AG04449 (cell line): ENCODE results near the gene BCAP29.
"Not testable (repeated sequence)": the region's sequence is repeated elsewhere in the genome, so short reads cannot be mapped to it uniquely, and the experiment has no call there.

Experiments
- CTCF ChIA-PET: fragments of 350-600 bp; formaldehyde crosslinking; extraction: SDS; loops from one replicate; lab custom pipeline; 2021; ENCODE audit warnings: antibody characterized with exemption; lab: Yijun Ruan, JAX
- POLR2A ChIA-PET: fragments of 400-600, 350-600 bp; formaldehyde crosslinking; extraction: SDS; loops from one replicate; lab custom pipeline; 2020; ENCODE audit warnings: antibody characterized with exemption, inconsistent platforms; lab: Yijun Ruan, JAX
- DNase-seq: peaks from one replicate; pipeline ENCODE4 v3.0.0-alpha.2; 2010; ENCODE audit warnings: low read depth, low spot score
- H3K4me3 ChIP-seq: 2 replicates; pipeline ENCODE4 v1.5.1; 2011; ENCODE audit warnings: low read depth, mild to moderate bottlenecking, control low read depth, low read length
- CTCF ChIP-seq: IDR thresholded peaks from one replicate; pipeline ENCODE4 v1.5.1; 2011; ENCODE audit warnings: mild to moderate bottlenecking, moderate library complexity, low read length, control low read depth, inconsistent platforms; ENCODE audit not compliant: insufficient read depth; ENCODE audit errors: missing control alignments

BCAP29 gene, protein sequence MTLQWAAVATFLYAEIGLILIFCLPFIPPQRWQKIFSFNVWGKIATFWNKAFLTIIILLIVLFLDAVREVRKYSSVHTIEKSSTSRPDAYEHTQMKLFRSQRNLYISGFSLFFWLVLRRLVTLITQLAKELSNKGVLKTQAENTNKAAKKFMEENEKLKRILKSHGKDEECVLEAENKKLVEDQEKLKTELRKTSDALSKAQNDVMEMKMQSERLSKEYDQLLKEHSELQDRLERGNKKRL

GRCh38 chr7:107579885-107580715 lies at the start of gene BCAP29:
Gene BCAP29, plus strand, starts transcription at chr7:107580246. Its CDS starts 527 bp downstream, at chr7:107580773.
- CTCF ChIA-PET, result interaction anchor here (0.9 to 1.7 kb wide), 4 partner anchors 10 to 146 kb away, joined by 3 to 6 read pairs (median 4); no protein-coding TSS in a partner anchor
- TF ChIP-seq CTCF, result peak; percentile 17
- no peak for DNase-seq
- POLR2A ChIA-PET, result interaction anchor here (0.6 kb wide), 1 partner anchor 680 kb away, joined by 3 read pairs; no protein-coding TSS in a partner anchor
- H3K4me3 ChIP-seq, result peak within 1 kb of the TSS; percentile 74

DNA sequence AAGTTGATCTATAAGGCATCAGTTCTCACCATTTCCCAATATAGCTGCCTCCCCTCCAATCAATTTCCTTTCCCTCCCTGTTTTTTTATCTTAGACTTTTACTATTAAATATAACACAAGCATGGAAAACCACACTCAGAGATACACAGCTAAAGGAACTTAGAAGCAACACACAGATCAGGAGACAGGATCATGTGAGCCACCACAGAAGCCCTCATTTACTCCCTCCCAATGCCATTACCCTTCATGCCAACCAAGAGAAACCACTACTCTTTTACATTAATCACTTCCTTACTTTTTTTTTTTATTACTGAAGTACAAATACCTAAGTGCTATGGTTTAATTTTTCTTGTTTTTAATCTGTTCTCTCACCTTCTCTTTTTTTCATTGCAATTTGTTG lies 49.3 kb upstream of the BCAP29 start:
- no peak for TF ChIP-seq CTCF
- POLR2A ChIA-PET, result no interaction called here
- H3K4me3 ChIP-seq, result no peak overlapping the region
- CTCF ChIA-PET, result no interaction called here
- DNase-seq, result no peak

DNA sequence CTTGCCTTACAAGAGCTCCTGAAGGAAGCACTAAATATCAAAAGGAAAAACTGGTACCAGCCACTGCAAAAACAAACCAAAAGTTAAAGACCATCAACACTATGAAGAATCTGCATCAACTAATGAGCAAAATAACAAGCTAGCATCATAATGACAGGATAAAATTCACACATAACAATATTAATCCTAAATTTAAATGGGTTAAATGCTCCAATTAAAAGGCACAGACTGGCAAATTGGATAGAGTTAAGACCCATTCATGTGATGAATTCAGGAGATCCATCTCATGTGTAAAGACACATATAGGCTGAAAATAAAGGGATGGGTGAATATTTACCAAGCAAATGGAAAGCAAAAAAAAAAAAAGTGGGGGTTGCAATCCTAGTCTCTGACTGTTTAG lies 45.9 kb upstream of the BCAP29 start:
- no peak for DNase-seq
- ChIA-PET POLR2A (no interaction called here), CTCF (no interaction called here)
- no peak overlapping the region for H3K4me3 ChIP-seq
- TF ChIP-seq CTCF, result no peak

DNA sequence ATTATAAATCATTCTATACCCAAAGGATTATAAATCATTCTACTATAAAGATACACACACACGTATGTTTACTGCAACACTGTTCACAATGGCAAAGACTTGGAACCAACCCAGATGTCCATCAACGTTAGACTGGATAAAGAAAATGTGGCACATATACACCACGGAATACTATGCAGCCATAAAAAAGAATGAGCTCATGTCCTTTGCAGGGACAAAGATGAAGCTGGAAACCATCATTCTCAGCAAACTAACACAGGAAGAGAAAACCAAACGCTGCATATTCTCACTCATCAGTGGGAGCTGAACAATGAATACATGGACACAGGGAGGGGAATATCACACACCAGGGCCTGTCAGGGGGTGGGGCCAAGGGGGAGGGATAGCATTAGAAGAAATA lies 42.8 kb upstream of the BCAP29 start:
- H3K4me3 ChIP-seq, POLR2A ChIA-PET, DNase-seq: not testable (repeated sequence)
- CTCF ChIA-PET, result interaction anchor here (1.8 kb wide), 1 partner anchor 7 kb away, joined by 4 read pairs; no protein-coding TSS in a partner anchor

DNA sequence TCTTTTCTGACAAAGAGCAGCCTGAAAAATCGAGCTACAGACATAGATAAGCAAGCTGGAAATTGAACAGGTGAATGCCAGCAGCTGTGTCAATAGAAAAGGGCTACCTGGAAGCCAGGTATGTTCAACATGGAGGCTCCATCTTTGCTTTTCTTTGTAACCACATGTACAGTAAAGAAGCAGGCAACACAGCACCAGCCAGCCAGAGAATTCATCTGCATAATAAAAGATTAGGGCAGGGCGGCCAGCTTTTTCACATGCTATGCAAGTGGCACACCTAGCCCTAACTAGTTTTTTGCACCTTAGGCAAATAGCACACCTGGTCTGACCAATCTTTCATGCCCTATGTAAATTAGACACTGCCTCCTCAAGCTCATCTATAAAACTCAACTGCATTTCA lies 42.0 kb upstream of the BCAP29 start:
- no peak for DNase-seq
- TF ChIP-seq CTCF, result no peak
- POLR2A ChIA-PET, result no interaction called here
- CTCF ChIA-PET, result interaction anchor here (0.8 to 1.8 kb wide), 2 partner anchors 8 to 41 kb away, joined by 3 to 4 read pairs; no protein-coding TSS in a partner anchor
- no peak overlapping the region for H3K4me3 ChIP-seq

DNA sequence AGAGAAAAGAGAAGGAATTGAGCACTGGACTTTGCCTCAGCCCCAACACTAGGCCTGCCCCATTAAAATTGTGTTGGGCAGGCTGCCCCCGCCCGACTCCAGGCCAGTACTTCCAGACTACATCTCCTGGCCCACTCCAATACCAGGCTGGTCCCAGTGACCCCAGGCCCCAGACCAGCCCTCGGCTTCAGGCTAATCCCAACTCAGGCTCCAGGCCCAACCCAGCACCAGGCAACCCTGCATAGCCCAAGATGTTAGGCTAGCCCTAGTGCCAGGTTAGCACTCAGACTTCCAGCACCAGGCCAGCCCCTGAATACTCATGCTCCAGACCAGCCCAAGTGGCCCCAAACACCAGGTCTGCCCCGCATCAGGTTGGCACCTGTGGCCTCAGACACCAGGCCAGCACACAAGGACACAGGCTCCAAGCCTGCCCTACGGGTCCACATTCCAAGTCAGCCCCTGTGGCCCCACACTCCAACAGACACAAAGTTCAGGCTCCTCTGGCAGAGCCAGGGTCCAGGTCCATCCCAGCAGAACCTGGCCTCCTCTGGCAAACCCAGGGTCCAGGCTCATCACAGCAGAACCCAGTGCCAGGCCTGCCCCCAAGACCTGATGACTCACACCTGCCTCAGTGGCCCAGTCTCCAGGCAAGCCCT lies 36.6 kb upstream of the BCAP29 start:
- no peak for DNase-seq
- H3K4me3 ChIP-seq, result no peak overlapping the region
- no peak for TF ChIP-seq CTCF
- CTCF ChIA-PET, result no interaction called here
- POLR2A ChIA-PET, result no interaction called here
